Measurements from ENCODE around the gene NFASC.

GRCh38 chr1:204931768-204932572 lies 61.3 kb downstream of the NFASC start:
- TF ChIP-seq SIN3A (IDR thresholded peaks at IDR 0.05; ENCODE audit: borderline replicate concordance, insufficient read depth, low read length) (no peak), POLR2AphosphoS5 (IDR thresholded peaks at IDR 0.05; ENCODE audit: low read depth, low read length) (no peak), REST (IDR thresholded peaks at IDR 0.05; ENCODE audit: insufficient read depth in 1 of 2, low read depth in 2 of 2, low read length in 2 of 2) (no peak), TAF1 (IDR thresholded peaks at IDR 0.05; ENCODE audit: borderline replicate concordance, insufficient read depth, low read length) (no peak), FOXP2 (optimal IDR thresholded peaks at IDR 0.05; ENCODE audit: borderline replicate concordance, extremely low read depth, extremely low read length, insufficient read depth) (no peak)
